ENCODE measurements around the gene MBL2. TPM values are rescaled to one million over a fixed set of nuclear protein-coding genes. Genes with fewer than 3 reads are reported as not detected.

MBL2 gene
- total RNA-seq, 1 donor, result not detected

DNA sequence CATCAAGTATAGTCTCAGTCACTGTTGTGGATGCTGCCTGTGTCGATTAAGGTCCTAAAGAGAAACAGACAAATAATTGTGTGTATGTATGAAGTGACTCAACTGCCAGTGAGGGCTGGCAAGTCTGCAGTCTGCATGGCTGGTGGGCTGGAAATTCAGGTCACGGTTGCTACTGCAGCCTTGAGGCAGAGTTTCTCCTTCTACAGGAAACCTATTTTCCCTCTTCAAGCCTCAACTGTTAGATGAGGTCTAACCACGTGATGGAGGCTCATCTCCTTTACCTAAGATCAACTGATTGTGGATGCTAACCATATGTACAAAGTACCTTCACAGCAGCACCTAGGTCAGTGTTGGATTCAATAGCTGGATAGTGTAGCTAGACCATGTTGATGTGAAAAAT lies 29.9 kb downstream of the MBL2 start:
- no peak for DNase-seq (ENCODE audit: low read depth in 2 of 3, low spot score in 2 of 3)

DNA sequence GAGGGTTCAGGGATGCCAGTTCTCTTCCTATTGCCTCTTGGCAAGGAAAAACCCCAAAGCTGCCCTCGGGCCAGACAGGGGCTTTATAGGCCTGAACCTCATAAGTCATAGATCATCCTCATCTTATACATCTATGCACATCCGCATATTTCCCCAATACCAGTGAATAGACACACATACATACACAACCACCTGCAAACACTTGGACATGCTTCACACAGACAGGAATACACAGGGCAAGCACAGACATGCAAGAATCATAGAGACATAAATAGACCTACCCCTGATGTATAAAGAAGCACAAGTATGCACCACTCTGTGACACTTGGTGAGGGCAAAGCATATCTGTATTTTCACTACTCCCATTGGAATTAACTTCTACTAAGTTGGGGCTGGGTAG lies 30.7 kb downstream of the MBL2 start:
- no peak for DNase-seq (ENCODE audit: low read depth in 2 of 3, low spot score in 2 of 3)

DNA sequence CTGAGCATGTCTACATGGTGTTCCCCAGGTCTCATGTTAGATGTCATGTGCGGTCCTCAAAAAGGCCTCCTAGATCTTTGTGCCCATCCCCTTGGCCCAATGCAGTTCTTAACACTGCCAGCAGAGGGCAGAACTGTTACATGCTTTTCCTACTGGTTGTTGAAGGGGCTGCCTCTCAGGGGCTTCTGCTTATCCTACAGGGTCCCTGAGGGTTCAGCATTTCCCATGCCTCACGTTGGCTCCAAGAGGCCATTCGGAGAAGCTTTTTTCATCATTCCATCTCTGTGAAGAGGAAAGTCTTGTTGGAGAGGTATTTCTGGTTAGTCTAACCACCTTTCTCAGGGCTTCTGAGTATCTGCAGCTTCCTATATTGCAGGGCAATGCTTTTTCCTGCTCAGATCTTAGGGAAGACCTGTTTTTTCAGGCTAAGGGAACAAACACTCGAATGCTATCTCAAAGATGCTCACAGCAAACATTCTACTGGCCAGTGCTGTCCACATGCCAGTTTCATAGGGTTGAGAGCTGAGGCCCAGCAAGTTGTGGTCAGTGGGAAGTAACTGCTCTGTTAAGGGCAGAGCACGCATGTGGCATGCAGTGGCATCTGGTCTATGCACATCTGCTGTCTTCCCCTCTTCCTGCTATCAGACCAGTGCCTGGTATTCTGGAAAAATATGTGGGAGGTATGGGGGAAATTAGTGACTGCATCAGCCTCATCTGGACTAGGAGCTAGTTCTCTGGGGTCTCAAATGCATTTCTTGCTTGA lies 31.5 kb downstream of the MBL2 start:
- peak in 2 of 3 donors; percentile 63 to 85 for DNase-seq (ENCODE audit: low read depth in 2 of 3, low spot score in 2 of 3)

DNA sequence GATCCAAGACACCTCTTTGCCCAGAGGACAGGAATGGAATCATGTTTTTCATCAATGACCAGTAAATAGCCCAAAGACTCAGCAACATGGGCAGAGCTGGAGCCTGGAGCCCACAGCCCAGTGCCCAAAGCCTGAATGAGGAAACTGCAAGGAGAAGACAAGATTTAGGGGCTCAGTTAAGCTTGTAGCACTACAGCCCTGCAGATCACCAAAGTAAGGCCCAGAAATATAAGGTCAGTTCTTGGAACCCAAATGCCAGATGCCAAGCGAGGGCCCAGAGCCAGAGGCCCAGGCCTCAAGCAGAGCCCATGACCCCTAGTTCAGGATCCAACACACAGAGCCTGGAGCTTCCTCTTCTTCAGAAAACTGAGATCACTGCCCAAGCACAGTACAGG lies 32.4 kb downstream of the MBL2 start:
- no peak for DNase-seq (ENCODE audit: low read depth in 2 of 3, low spot score in 2 of 3)

DNA sequence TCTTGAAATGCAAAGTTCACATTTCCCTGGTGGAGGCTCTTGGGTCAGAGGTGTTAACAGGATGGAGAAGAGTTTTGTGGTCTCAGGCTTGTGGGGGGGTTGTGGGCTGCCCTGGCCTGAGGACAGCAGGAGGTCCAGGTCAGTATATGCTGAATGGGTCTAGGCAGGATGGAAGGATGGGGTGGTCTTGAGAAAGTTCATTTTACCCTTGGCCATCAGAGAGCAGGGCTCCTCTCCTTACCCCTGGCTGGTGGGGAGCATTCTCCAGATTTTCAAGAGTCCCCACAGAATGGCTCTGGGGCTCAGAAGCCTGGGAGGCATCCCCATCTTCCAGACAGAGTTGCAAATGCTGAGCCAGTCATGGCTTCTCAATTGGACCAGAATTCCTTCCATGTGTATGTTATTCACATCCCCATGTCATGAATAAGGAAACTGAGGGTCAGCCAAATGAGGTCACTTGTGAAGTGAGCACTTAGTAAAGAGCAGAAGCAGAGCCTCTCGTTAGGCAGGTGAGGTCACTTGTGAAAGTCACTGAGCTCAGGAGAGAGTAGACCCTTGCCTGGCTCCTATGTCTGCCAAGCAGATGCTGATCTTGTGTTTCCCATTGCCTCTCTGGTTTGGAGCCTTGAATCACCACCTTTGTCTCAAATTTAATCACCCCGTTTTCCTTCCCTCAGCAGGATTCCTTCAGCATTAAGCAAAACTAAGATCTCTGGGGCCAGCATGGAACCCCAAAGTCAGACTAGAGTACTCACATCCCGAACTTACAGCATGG lies 33.0 kb downstream of the MBL2 start:
- no peak for DNase-seq (ENCODE audit: low read depth in 2 of 3, low spot score in 2 of 3)

DNA sequence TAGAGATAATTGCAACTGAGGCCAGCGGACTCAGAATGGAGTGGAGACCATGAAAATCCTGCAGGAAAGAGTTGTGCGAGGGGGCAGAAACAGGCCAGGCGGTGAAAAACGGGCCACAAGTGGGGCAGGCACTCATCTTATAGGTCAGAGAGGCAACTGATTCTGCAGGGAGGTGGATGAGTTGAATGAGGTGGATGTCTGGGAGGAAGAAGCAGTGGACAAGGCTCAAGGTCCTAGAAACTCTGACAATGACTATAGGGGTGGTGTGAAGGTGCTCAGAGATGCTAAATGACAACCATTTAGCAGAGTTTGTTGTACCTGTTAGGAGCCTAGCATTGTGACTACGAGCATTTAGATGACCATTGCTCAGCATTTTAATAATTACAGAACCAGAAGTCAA lies 33.6 kb downstream of the MBL2 start:
- DNase-seq (ENCODE audit: low read depth in 2 of 3, low spot score in 2 of 3), result no peak

DNA sequence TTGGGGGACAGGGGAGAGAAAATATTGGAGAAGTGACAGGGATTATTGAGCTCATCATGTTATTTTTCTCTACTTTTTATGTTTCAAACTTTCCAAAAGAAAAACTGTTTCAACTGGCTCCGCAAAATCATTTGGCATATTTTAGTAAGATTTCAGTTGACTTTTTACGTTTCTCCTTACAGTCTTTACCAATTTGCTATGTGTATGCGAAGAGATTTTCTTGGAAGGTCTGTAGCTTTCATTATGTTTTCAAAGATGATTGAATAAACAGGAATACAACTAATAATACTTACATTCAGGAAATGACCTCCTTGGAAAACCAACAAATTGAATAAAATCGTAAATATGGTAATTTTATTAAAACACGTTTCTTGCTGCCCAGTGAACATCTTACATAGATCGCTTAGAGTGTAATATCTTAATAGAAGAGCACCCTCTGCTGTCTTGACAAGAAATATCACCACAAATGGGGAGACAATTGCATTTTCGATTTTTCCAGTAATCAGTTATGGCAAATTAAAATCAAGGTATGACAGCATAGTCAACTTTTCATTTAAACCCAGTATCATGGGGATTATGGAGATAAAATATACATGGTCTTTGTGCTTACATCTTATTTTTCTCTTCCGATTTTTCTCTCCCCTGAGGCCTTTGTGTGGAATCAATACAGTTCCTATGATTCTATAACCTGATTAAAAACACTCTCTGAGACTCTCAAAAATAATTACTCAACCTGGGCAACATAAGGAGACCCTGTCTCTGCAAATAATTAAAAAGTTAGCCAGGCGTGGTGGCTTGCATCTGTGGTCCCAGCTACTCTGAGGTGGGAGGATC lies 43.1 kb downstream of the MBL2 start:
- DNase-seq (ENCODE audit: low read depth in 2 of 3, low spot score in 2 of 3), result peak in 1 of 3 donors; percentile 59

DNA sequence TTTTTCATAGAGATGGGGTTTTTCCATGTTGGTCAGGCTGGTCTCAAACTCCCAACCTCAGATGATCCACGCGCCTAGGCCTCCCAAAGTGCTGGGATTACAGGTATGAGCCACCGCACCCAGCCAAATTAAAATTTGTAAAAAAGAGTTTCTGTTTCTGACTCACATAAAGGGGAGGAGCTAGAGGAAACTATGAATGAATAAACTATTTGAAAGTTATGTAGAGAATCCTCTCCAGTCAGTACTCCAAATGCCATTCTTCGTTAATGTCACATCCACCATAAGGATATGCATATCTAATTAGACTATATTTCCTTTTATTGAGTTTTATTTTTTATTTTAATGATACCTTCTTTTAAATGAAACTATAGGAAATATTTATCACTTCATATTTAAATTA lies 52.6 kb downstream of the MBL2 start:
- no peak for DNase-seq (ENCODE audit: low read depth in 2 of 3, low spot score in 2 of 3)

Measured in hematopoietic multipotent progenitor cell (in vitro differentiated cells).